Embryonic facial prominence (tissue), 1 donor: Measurements from ENCODE around the gene EFNA5.
"Not testable (repeated sequence)": the region's sequence is repeated elsewhere in the genome, so short reads cannot be mapped to it uniquely, and the experiment has no call there.

Source experiments
- DNase-seq: peaks from one replicate; pipeline ENCODE4 v3.0.0-alpha.2; 2016; ENCODE audit errors: extremely low spot score

Gene EFNA5

DNA sequence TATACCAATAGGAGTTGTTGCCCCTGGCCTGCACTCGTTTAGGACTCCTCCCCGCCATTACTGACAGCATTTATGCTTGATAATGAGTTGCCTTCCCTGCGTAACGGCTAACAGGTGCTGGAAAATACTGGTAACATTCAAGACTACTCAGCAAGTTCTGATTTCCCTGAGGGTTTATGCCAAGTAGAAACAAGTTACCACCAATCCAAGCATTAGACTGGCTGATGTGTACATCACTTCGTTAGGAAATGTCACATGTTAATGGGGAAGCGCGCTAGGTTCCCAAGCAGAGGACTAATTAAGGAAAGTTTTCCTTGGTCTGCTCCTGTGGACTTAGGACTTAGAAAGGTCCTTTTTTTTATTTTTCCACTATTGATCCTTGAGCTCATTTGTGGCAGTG is 302.1 kb downstream of the EFNA5 start:
- DNase-seq: no peak

DNA sequence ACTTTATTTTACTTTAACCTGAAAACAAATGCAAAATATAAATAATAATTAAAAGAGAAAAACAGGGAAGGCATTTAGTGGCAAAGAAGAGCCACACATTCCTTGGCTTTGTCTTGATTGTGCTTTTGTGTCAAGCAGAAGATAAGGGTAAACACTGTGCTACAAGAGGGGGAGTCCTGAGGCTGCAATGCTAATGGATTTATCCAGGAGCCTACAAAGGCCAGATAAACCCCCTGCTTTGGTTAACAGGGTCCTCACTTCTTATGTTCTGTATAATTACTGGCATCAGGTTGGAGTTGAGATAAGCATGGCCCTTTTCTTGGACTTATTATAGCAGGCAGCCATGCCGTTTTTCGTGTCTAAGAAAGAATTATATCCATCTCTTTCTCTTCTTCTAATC is 302.8 kb downstream of the EFNA5 start:
- no peak for DNase-seq

DNA sequence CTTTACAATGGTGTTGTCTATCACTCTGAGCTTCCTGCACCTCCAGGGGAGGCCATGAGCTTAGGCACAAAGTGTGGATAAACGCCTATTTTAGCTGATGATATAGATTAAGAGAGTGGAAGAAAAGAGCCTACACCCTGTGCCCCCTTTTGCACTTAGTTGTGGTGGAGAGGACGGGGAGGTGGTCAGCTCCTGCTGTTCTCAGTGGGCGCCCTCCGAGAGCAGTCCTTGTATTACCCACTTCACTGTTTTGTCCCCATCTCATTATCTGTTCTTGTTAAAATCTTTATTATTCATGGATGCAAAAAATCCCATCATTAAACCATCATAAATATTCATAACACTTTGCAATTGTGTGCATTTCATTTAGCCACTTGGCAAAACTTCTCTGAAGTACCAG is 303.3 kb downstream of the EFNA5 start:
- no peak for DNase-seq

DNA sequence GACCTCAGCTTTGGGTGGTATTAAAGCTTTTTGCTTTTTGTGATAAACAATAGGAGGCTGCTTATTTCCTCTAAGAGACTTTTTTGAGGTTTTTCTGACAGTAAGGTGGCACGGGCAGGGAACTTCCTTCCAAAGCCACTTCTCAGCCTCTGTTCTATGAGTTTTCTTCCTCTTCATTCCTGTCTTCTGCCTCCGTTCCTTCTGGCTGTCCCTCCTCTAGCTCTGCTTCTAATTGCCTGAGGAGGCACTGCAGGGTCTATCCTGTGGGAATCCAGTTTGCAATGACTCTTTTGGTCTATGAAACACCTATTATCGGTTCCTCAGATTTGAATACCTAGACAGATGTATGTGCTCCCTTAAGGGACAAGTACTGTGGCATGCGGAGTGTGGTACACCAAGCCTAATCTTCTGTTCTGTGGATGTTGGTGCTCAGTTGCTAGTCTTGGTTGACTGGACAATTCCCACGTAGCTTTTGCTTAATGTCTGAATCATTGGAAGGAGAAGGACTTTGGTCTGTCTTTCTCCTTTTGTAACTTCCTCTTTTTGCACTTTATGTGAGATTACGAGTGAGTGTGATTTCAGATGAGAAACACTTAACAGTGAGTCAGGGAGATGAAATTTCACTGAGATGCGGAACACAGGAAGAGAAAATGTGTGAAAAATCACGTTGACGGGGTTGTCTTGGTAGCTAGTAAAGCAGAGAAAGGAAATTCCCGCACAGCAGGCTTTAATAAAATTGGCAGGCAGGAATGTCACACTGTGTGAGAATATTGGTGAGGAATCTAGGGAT is 305.2 kb downstream of the EFNA5 start:
- no peak for DNase-seq

DNA sequence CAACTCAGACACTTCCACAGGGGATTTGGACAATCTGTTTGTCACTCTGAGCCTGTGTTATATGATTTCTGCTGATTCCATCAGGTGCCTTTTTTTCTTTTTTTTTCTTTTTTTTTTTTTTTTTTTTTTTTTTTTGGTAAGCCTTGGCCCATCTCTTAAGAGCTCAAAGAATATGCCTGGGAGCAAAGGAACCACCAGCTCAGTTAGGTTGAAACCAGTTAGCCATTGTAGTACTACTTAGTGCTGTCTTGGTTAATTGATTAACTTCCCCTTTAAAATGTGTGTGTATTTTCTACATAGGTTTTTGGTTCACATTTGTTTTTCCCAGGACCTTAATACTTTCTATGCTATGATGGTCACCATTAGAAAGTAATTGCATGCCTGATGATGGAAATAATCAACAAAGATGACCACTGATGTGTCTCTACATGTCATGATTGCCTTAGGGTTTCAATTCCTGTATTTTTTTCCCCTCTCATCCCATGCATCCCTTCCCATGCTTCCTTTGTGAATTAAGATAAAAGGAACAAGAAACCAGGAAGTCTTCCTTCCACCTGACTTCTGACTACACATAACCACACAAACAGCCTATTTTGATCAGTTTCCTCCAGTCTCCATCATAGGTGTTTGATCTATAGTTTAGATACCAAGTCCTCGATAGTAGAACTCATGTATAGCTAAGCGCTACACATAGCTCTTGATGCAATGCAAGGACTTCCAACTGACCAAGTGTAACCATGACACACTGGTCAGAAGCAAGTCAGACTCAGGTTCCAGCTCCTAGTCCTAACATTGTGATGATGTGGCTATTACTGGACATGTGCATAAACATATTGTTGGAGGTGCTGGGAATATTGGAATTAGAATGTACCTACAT is 306.1 kb downstream of the EFNA5 start:
- DNase-seq: no peak

DNA sequence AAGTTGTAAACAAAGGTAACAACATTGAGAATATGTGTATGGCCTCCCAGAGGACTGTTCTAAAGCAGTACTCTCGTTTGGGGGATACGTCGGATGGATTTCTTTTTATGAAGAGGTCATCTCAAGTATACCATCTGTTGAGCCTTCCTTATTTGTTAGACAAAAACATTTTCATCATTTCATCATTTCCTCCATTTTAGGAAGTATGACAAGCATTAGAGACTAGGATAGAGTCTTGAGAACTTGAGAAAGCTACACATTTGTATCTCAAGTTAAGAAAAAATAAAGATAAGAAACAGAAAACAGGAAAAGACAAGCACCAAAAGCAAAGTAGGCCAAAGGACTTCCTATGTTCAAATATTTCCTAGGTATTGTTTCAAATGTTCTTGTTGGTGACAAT is 307.0 kb downstream of the EFNA5 start:
- DNase-seq: no peak

DNA sequence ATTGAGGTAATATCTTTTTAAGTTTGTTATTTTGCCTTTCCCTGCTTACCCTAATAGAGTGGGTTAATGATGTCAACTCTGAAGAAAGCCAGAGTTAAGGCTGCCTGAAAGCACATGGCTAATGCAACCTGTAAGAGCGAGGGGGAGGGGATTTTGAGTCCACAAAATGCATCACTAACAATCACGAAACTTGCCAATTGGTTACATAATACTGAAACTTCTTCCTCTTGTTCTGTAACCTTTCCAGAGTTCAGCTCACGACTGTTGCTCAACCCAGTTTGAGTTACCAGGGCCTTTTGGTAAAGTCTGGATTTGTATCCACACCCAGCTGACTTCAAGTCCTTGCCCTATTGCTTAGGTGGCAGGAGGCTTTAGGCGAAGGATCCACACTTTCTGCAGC is 308.8 kb downstream of the EFNA5 start:
- DNase-seq: no peak

DNA sequence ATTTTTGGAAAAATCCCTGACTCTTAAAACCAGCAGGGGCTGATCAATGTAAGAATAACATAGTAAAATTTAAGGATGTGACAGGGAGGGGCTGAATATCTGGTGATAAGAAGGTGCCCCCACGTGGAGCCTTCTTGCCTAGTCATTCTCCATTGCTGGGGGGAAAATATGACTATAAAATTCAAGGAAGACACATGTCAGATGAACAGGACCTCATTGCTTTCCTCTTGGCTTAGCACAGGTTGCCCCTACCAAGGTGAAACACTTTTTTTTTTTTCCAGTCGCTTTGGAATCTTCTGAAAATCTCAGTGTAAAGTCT is 310.9 kb downstream of the EFNA5 start:
- DNase-seq: no peak

DNA sequence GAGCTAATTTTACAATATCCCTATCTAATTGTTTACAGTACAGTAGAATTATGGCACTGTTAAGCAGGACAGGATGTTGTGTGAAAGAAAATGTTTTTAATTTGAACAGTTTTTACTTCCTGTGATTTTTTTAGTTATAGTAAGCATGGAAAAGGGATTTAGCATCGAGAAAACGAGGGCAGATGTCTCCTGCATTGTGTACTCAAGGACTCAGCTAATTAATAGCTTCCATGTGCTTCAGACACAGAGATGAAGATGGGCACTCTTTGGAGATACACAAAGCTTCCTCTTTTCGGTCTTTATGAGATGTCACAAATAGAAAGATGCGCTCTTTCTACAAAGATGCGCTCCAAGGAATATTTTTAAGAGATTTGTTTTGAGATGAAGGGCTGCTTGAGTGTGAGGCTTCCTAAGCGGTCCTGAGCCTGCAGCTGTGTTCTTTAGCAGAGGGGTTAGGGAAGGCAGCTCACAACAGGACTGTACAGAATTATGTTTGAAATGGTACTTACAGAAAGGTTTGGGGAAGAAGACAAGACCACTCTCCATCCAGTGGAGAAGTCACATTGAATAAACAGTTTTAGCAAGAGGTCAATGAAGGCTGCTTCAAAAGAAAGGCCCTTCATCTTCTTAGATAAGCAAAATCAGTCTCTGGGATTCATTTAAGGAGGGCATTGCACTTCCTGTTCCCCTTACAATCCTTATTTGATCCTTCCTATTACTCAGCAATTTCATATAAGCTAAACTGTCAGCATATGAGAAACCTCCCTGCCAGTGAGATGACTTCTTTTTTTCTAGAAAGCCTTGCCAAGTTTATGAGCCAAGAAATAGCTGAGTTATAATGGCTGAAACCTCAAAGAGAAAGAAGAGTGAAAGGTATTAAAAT is 311.5 kb downstream of the EFNA5 start:
- no peak for DNase-seq

DNA sequence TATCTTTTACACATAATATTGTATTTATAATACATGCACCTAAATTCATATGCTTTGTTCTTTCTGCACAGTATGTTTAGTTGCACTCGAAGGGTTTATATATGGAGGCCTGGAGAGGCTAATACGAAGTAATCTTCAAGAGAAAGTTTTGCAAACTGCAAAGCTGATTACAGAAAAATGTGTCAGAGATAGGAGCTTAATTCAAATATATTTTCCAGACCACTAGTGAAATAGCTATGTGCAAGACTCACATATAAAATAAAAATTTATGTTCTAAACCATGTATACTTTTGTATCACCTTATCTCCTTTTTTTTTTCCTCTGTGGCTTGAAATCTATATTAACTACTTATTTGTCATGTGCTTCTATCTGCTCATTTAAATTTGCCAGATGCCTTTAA is 313.8 kb downstream of the EFNA5 start:
- DNase-seq: no peak

DNA sequence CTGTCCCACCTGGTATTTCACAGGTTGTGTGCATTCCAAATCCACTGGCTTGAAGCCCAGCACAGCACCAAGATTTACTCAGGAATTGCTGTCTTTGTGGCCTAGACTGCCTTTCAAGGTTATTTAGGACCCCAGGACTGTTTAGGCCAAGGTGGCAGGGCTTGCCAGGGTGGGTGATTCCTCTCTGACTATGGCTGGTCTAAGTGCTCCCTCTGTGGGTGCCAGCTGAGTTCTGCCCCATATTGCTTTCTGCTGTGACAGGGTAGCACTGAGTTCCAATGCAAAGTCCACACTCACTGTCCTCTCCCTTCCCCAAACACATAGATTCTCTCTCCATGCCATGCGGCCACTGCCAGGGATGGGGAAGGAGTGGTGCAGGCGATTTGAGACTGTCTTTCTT is 318.2 kb downstream of the EFNA5 start:
- no peak for DNase-seq

DNA sequence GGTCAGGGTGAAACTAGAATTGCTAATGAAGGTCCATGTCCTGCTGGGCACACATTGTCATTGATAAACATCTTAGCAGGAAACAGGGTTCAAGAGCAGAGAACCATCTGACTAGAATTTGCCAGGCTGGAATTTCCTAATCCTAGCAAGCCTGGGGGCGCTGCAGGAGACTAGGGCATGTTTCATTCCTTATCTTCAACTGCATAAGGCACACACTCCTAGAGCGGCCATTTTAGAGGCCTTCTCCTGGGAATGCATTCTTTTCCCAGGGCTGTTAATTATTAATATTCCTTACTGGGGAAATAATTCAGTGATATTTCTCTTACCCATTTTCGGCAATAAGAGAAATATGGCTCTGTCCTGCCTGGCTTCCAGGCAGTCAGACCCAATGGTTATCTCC is 324.2 kb downstream of the EFNA5 start:
- DNase-seq: not testable (repeated sequence)

DNA sequence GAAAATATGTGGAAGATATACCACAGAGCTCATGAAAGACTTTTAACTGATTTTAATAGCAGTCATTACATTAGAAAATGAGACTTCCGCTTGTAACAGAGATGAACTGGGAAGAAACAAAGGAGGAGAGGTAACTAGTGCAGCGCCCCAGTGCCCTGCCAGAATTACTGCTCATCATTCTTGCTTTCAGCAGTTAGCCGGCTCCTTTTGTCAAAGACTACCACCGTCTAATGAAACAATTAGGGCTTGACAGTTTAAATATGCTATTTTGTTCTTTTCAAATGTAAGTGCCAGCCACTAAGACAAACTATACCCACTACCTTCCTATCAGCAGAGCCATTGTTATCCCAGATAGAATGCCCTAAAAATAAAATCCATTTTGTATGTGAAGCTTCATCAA is 328.4 kb downstream of the EFNA5 start:
- no peak for DNase-seq

DNA sequence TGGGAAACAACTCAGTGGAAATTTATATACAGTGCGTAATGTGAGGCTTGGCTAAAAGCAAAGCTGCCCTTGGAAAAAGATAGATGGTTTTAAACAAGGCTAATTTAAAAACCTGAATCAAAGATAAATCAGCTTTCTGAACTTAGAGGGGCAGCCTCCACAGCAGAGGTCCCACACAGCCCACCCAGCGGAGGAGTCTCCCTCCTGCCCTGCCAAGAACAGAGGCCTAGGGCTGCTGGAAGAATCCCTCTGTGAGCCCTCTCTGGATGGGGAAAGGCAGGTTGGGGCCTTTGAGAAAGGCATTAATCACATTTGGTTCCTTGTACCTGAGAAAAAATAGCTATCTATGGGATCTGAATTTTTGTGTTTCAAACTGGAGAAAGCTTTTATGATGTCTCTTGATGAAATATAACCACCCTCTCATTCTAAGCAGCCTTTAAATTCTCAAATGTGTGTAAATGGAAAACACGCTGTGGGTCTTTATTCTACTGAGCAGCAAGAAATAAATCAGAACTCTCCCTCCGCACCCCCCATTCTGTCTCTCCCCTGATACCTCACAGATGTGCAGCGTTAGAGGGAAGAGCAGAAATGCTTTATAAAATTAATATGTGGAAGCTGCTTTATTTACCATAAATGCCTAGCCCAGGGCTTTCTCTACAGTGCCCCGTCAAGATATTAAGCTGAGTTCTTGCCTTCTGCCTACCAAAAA is 329.2 kb downstream of the EFNA5 start:
- DNase-seq: no peak

DNA sequence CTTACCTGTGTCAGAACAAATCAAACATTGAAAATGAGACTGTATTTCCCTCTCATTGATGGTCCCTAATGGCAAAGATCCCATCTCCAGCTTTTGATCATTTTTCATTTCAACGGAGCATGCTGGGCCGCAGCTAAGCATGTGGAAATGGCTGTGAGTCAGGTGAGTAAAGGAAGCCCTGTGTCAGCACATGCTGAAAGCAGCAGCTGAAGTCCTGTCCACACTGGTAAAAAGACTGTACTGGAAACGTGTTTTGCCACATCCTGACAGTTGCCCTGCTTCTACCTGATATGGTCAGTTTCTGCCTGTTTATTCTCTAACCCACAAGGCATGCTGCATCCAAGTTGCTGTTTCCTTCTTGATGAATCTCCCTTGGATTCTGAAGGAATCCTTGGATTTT is 330.1 kb downstream of the EFNA5 start:
- DNase-seq: no peak

DNA sequence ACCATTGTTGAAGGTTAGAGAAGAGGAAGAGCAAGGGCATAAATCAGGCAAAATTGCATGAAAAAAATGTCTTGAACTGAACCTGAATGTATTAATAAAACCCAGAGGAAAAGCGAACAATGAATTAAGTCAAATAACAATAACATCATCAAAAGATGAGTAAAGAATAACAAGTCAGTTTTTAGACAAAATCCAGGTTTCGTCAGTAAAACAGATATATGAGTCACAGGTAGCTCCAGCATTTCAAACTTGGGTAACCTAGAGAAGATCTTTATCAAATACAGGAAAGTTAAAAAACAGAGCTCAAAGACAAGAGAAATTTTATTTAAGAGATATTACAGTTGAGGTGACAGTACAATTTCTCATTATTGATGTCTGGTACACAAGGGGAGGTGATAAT is 332.4 kb downstream of the EFNA5 start:
- no peak for DNase-seq

DNA sequence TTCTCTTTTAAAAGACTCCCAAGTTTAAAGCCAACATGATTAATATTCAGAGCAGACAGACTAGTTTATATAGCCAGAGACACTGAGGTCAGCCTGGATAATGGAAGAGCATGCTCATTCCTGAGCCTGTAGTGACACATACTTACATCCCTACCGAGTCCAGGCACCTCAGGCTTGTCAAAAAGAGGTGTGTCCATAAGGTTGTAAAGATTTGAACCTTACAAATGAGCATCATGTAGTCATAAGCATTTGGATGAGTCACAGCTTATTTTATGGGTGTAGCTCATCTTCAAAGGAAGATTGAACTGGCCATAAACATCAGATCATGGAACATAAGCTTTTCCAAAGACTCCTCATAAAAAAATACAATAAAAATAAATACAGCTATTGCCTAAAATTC is 333.5 kb downstream of the EFNA5 start:
- no peak for DNase-seq

DNA sequence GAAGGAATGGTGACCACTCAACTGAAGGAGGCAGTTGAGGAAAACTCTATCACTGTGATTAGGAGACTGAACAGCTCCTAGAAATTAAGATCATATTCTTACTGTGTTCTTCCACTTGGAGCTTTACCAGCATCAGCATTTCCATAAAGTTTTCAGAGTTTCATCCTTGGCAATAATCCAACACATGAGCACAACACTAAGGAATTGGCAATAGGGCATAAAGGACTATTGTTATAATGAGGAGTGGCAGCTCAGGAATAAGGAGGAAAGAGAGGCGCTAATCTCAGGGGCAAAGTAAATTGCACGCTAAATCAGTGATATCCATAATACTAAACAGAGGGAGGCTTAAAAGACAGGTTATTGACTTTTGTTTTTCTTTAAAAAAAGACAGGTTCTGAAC is 338.9 kb downstream of the EFNA5 start:
- no peak for DNase-seq

DNA sequence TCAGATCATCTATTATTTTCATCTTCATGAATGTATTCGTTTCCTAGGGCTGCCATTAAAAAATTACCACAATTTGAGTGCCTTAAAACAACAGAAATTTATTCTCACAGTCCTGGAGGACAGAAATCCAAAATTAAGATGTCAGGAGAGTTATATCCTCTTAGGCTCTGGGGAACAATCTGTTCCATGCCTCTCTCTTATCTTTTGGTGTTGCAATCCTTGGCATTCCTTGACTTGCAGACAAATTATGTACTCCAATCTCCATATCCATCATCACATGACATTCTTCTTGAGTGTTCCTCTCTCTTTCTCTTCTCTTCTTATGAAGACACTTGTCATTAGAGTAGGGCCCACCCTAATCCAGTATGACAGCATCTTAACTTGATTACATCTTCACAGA is 339.4 kb downstream of the EFNA5 start:
- no peak for DNase-seq

DNA sequence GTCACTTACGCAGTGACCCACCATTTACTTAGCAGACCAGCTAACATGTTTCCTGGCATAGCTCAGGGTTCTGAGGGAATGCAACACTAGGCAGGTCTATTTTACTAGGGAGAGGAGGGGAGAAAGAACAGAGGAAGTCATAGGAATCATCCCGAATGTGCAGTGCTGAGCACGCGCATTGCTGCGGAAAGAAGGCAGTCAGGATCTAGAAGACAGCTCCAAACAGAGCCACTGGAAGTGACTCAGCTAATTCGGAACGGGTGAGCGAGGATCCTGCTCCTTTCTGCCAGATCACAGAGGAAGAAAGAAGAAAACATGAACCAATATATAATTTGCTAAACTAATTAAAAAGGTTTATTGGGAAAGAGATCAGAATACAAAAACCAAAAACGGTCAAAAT is 339.8 kb downstream of the EFNA5 start:
- no peak for DNase-seq

DNA sequence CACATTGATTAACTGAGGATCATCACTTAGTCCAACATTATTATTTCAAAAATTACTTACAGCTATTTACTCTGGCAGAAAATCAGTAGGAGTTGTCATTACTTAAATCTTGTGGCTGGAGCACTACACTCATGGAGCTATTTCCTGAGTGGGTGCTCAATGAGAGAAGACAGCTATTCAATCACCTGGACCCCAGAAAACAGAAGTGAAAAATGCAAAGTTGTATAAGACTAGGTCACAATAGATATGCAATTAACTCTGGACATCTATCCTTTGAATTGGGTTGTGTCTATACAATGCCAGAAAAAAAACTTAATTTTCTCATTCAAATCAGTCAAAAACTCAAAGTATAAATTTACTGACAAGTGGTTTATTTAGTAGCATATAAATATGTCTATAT is 340.9 kb downstream of the EFNA5 start:
- DNase-seq: no peak
